IPS DF 4.7 (cell line): ENCODE measurements around the gene VEGFB.

ENCODE experiments used
- DNase-seq: peaks from one replicate; pipeline ENCODE4 v3.0.0-alpha.2; 2013; ENCODE audit warnings: low spot score; ENCODE audit errors: extremely low read depth

The VEGFB gene

GRCh38 chr11:64233913-64234586 is at the start of gene VEGFB:
Gene VEGFB, plus strand, starts transcription at chr11:64234584. Its CDS starts 250 bp downstream, at chr11:64234834.
- no peak for DNase-seq

- DNase-seq: no peak
Measured at GRCh38 chr11:64185175-64185692, 49.1 kb upstream of the VEGFB start.

- DNase-seq: peak; percentile 98
Measured at GRCh38 chr11:64185693-64186491, 48.5 kb upstream of the VEGFB start, which contains the start of gene STIP1. Gene STIP1, plus strand, starts transcription at chr11:64186171. Its CDS starts 91 bp downstream, at chr11:64186262.

- DNase-seq: no peak
Measured at GRCh38 chr11:64186492-64187165, 47.8 kb upstream of the VEGFB start.

- DNase-seq: no peak
Measured at GRCh38 chr11:64192434-64192833, 42.0 kb upstream of the VEGFB start.

- no peak for DNase-seq
Measured at GRCh38 chr11:64196626-64197025, 37.8 kb upstream of the VEGFB start.

- no peak for DNase-seq
Measured at GRCh38 chr11:64198511-64198910, 35.9 kb upstream of the VEGFB start.

GRCh38 chr11:64201543-64201942 is 32.8 kb upstream of the VEGFB start:
- DNase-seq: no peak

GRCh38 chr11:64202992-64203391 is 31.4 kb upstream of the VEGFB start:
- no peak for DNase-seq

GRCh38 chr11:64203421-64204079 is 30.8 kb upstream of the VEGFB start:
- DNase-seq: no peak

- no peak for DNase-seq
Measured at GRCh38 chr11:64204080-64204440, 30.3 kb upstream of the VEGFB start.

- no peak for DNase-seq
Measured at GRCh38 chr11:64204464-64204989, 29.9 kb upstream of the VEGFB start.

GRCh38 chr11:64206457-64207255 is 27.7 kb upstream of the VEGFB start, which contains the start of gene FERMT3:
Gene FERMT3, plus strand, starts transcription at chr11:64206721. Its CDS starts 644 bp downstream, at chr11:64207365.
- no peak for DNase-seq

GRCh38 chr11:64207256-64208085 is 26.9 kb upstream of the VEGFB start:
- no peak for DNase-seq

- no peak for DNase-seq
Measured at GRCh38 chr11:64208086-64208795, 26.1 kb upstream of the VEGFB start.

GRCh38 chr11:64208796-64209562 is 25.4 kb upstream of the VEGFB start:
- DNase-seq: no peak

- no peak for DNase-seq
Measured at GRCh38 chr11:64209563-64209843, 24.9 kb upstream of the VEGFB start.
